ENCODE measurements around the gene DCBLD1.

Gene DCBLD1

DNA sequence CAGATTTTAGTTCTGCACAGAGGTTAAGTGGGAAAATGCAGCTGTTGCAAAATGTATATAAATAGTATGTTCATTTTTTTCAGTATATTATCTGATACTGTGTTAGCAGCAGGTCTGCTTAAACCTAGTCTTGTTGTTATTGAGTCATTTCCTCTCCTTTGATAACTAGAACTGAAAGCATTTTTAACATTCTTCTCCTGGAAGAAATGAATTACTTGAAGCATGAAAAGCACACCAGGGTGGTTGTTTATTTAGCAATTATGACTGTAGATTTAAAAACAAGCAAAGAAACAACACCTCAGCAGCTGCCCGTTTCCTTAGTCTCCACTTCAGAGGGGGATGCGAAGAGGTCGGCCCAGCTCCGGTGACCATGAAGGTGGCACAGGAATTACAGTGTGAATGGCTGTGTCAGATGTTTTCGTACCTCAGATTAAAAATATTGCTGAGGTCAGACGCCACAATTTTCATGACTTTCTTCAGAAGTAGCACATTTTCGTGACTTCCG is 66.4 kb downstream of the DCBLD1 start:
- no peak for TF ChIP-seq ZFX (IDR thresholded peaks at IDR 0.05; ENCODE audit: borderline replicate concordance)
- TF ChIP-seq, protein P1, sequence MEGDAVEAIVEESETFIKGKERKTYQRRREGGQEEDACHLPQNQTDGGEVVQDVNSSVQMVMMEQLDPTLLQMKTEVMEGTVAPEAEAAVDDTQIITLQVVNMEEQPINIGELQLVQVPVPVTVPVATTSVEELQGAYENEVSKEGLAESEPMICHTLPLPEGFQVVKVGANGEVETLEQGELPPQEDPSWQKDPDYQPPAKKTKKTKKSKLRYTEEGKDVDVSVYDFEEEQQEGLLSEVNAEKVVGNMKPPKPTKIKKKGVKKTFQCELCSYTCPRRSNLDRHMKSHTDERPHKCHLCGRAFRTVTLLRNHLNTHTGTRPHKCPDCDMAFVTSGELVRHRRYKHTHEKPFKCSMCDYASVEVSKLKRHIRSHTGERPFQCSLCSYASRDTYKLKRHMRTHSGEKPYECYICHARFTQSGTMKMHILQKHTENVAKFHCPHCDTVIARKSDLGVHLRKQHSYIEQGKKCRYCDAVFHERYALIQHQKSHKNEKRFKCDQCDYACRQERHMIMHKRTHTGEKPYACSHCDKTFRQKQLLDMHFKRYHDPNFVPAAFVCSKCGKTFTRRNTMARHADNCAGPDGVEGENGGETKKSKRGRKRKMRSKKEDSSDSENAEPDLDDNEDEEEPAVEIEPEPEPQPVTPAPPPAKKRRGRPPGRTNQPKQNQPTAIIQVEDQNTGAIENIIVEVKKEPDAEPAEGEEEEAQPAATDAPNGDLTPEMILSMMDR (IDR thresholded peaks at IDR 0.05): no peak
- no peak overlapping the region for H3K27ac ChIP-seq

DNA sequence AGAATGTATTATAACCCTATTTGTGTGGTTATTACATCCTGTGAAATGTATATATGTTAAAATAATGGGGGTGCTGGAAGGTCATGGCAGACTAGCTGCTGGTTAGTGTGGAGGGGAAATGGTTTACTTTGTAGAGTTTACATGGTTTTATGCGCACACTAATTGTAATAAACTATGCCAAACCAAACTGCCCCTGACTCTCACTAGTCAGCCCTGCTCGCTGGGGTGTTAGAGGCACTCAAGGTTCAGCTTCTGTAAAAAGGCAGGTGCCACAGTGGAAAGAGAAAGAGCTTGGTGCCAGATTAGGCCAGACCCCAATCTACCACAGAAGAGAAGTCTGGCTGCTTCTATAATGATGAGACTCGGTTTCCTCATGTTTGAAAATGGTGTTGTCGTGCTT is 67.1 kb downstream of the DCBLD1 start:
- no peak for TF ChIP-seq ZFX (IDR thresholded peaks at IDR 0.05; ENCODE audit: borderline replicate concordance)
- TF ChIP-seq, protein P1 (IDR thresholded peaks at IDR 0.05): no peak

DNA sequence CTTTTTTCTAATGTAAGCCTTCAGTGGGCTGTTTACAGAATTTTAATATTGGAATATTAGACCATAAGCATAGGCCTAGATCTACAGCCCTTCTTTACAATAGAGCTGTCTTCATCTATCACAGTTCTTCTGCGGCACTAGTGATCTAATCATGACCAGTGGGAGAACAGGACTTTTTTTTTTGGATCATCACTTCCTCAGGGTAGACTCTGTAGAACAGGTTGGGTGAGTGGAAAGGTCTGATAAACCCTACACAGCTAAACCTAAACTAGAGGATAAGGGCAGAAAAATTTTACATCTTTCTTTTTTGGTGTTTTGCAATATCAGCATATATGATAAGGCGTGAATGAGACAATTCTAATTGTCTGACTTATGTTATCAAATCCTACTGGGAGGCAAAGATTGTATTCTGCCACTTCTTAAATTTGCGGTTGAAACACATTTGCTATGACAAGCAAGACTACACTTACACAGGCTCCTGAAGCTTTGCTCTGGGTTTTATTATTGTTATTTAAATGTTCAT is 67.7 kb downstream of the DCBLD1 start:
- no peak for TF ChIP-seq ZFX (IDR thresholded peaks at IDR 0.05; ENCODE audit: borderline replicate concordance)
- TF ChIP-seq, protein P1 (IDR thresholded peaks at IDR 0.05): no peak
- no peak overlapping the region for H3K27ac ChIP-seq

More for the DNA sequence above, 67.1 kb downstream of the DCBLD1 start:
- H3K27ac ChIP-seq: no peak overlapping the region

DNA sequence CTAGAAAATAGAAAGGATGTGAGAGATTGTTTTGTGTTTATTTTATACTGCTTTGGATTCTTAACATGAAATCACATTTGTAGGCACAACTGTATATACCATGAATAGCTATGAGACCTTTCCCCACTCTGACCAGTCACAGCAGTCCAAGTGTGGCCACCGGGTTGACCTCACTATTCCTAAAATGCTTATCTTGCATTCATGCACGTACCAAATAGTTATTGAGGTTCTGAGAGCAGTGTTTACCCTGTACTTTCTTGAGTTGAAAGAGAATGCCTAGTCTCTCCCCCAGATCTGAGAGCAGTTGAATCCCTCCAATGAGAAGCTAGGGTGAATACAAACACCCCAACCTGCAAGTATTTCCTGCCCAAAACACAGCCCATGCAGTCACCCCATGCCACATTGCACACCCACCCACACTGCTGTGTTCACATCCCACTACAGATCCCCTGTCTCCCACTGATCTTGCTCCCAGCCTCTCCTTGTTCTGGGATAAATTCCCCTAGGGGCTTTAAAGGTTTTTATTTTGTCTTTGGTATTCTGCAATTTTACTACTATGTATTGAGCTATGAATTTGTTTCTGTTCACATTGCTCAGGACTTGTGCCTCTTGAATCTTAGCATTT is 68.3 kb downstream of the DCBLD1 start:
- no peak for TF ChIP-seq ZFX (IDR thresholded peaks at IDR 0.05; ENCODE audit: borderline replicate concordance)
- TF ChIP-seq, protein P1 (IDR thresholded peaks at IDR 0.05): no peak

DNA sequence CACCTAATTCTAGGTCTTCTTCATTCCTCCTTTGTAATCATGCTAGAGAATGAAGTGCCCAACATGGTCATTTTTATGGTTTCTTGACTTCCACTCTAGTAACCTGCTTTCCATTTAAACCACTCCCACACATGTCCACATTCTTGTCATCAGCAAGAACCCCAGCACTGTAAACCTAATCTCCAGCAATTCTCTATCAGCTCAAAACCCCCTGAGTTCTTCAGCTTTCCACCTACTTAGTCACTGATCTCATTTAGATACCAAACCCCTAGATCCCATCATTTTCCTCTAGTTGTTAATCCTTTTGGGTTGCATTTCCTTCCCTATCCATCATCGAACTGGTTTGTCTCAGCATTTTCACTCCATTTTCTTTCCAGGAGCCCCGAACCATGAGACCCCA is 70.1 kb downstream of the DCBLD1 start:
- no peak overlapping the region for H3K27ac ChIP-seq
- TF ChIP-seq, protein P1 (IDR thresholded peaks at IDR 0.05): no peak
- no peak for TF ChIP-seq ZFX (IDR thresholded peaks at IDR 0.05; ENCODE audit: borderline replicate concordance)

More for the DNA sequence above, 68.3 kb downstream of the DCBLD1 start:
- no peak overlapping the region for H3K27ac ChIP-seq

DNA sequence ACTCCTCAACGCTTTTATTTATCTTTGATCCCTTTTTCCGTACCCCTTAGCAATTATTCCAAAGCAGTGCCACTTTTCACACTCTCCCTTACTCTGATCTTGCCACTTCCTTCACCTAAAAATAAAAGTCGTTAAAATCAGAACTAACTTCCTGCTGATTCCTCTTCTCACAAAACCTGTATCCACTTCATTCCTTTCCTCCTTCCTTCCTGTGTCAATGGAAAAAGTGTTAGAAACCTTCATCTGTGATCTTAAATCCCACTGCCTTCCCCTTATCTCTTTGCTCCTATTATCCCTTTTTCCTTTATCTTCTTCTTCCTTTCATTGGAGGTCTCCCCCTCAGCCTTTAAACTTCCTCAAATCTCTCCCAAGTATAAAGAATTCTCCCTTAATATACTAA is 70.7 kb downstream of the DCBLD1 start:
- H3K27ac ChIP-seq: no peak overlapping the region
- TF ChIP-seq ZFX (IDR thresholded peaks at IDR 0.05; ENCODE audit: borderline replicate concordance): no peak
- TF ChIP-seq, protein P1 (IDR thresholded peaks at IDR 0.05): no peak

DNA sequence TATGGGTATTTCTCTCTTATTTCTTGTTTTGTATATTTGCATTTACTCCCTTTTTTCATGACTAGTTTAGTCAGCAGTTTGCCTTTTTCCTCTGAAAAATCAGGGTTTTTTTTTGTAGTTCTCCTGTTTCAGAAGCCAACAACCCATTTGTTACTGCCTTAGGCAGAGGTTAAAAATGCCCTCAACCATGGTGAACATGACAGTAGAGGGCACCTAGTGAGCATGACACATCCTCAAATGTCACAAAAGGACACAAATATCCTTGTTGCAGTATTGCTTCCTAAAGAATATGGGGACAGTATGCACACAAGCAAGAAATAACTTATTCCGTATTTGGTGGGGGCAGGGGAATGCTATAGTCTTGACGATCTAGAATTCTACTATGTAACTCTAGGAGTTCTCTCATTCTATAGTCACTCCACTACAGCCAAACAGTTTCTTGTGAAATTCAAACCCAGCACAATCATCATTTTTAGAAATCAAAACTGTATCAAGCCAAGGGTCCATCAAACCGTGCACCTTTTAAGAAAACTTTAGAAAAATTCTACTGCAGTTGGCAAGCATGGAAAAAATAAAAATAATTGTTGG is 72.9 kb downstream of the DCBLD1 start:
- no peak overlapping the region for H3K27ac ChIP-seq
- TF ChIP-seq ZFX (IDR thresholded peaks at IDR 0.05; ENCODE audit: borderline replicate concordance): no peak
- TF ChIP-seq, protein P1 (IDR thresholded peaks at IDR 0.05): no peak
